Ascending aorta (tissue), 2 donors: ENCODE data around the gene GJA1. TPM values are rescaled to one million over a fixed set of nuclear protein-coding genes. Genes with fewer than 3 reads are reported as not detected.
"Not testable (repeated sequence)": the region's sequence is repeated elsewhere in the genome, so short reads cannot be mapped to it uniquely, and the experiment has no call there.

Experiments
- DNase-seq, 2 donors: peaks; one replicate each; pipeline ENCODE4 v3.0.0-alpha.2; 2019; ENCODE audit warnings: low spot score in 2 of 2
- H3K27ac ChIP-seq, 2 donors: fragments of 200-600 bp; sonication (generic); one replicate each; pipeline ENCODE4 v1.5.1; 2016 to 2017; ENCODE audit warnings: mild to moderate bottlenecking in 1 of 2
- H3K27me3 ChIP-seq: fragments of 200-600 bp; sonication (generic); one replicate; pipeline ENCODE4 v1.5.1; 2017
- H3K36me3 ChIP-seq, 2 donors: fragments of 200-600 bp; sonication (generic); one replicate each; pipeline ENCODE4 v1.5.1; 2016
- H3K4me1 ChIP-seq, 2 donors: fragments of 200-600 bp; sonication (generic); one replicate each; pipeline ENCODE4 v1.5.1; 2016 to 2017; ENCODE audit warnings: mild to moderate bottlenecking in 1 of 2
- H3K4me3 ChIP-seq, 2 donors: fragments of 200-600 bp; sonication (generic); one replicate each; pipeline ENCODE4 v1.5.1; 2016 to 2017; ENCODE audit warnings: mild to moderate bottlenecking in 1 of 2
- H3K9me3 ChIP-seq, 2 donors: fragments of 200-600 bp; sonication (generic); one replicate each; pipeline ENCODE4 v1.5.1; 2016
- CTCF ChIP-seq, 3 experiments: fragments of 200-600 bp in 2 of 3; fragments of 450-650 bp in 1 of 3; sonication (generic) in 2 of 3; IDR thresholded peaks; one replicate each; pipeline ENCODE4 v1.5.1; 2016 to 2019; ENCODE audit warnings: antibody characterized with exemption in 3 of 3, mild to moderate bottlenecking in 1 of 3, moderate library complexity in 1 of 3
- intact Hi-C: fragments of 100-400 bp; cut with DNase I; formaldehyde crosslinking; loops from one replicate; pipeline ENCODE4 v1.15.1; 2023
- total RNA-seq: library from RNA; depleted of rRNA; stranded (reverse); fragments of >200 nt; gene quantifications from one replicate; pipeline ENCODE4 v1.1.0, GENCODE V29; 2016

Gene GJA1
- total RNA-seq, 1 donor from 2014 or later, result 85.0 TPM

- Histone ChIP-seq H3K27me3 (no peaks in the 10 kb centered on the region), H3K9me3 (no peaks in the 10 kb centered on the region), H3K4me3 (peak overlapping the region in 1 of 2 donors; percentile 36), H3K27ac (peak overlapping the region; percentile 51 to 87), H3K4me1 (peaks cover 8 to 13% of the 10 kb centered on the region in 2 donors), H3K36me3 (peaks cover 26 to 43% of the 10 kb centered on the region in 2 donors)
- DNase-seq, result no peak
- intact Hi-C loops, result no loop called here
- TF ChIP-seq CTCF (IDR thresholded peaks at IDR 0.05), result no peak
Observed at GRCh38 chr6:121443971-121444541, 8.6 kb downstream of the GJA1 start.

GRCh38 chr6:121446705-121447104 is 11.3 kb downstream of the GJA1 start:
- H3K9me3 ChIP-seq, intact Hi-C loops, H3K4me3 ChIP-seq, H3K27me3 ChIP-seq, DNase-seq: not testable (repeated sequence)
- H3K36me3 ChIP-seq, result peaks cover 34 to 57% of the 10 kb centered on the region in 2 donors
- H3K4me1 ChIP-seq, result peaks cover 8 to 10% of the 10 kb centered on the region in 2 donors
- peak overlapping the region in 1 of 2 donors; percentile 13 for H3K27ac ChIP-seq

DNA sequence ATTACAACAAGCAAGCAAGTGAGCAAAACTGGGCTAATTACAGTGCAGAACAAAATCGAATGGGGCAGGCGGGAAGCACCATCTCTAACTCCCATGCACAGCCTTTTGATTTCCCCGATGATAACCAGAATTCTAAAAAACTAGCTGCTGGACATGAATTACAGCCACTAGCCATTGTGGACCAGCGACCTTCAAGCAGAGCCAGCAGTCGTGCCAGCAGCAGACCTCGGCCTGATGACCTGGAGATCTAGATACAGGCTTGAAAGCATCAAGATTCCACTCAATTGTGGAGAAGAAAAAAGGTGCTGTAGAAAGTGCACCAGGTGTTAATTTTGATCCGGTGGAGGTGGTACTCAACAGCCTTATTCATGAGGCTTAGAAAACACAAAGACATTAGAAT is 12.3 kb downstream of the GJA1 start:
- H3K27me3 ChIP-seq, intact Hi-C loops, H3K27ac ChIP-seq, H3K9me3 ChIP-seq, DNase-seq: not testable (repeated sequence)
- H3K36me3 ChIP-seq, result peaks cover 34 to 57% of the 10 kb centered on the region in 2 donors
- H3K4me1 ChIP-seq, result peaks cover 4 to 10% of the 10 kb centered on the region in 2 donors
- peak overlapping the region in 1 of 2 donors; percentile 20 for H3K4me3 ChIP-seq

DNA sequence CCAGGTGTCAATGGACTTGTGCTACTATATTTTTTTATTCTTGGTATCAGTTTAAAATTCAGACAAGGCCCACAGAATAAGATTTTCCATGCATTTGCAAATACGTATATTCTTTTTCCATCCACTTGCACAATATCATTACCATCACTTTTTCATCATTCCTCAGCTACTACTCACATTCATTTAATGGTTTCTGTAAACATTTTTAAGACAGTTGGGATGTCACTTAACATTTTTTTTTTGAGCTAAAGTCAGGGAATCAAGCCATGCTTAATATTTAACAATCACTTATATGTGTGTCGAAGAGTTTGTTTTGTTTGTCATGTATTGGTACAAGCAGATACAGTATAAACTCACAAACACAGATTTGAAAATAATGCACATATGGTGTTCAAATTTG is 13.1 kb downstream of the GJA1 start:
- H3K4me3 ChIP-seq, DNase-seq, H3K27ac ChIP-seq, intact Hi-C loops, H3K27me3 ChIP-seq, H3K9me3 ChIP-seq: not testable (repeated sequence)
- Histone ChIP-seq H3K36me3 (peaks cover 34 to 57% of the 10 kb centered on the region in 2 donors), H3K4me1 (peaks cover 0 to 13% of the 10 kb centered on the region in 2 donors)

GRCh38 chr6:121449331-121449730 is 13.9 kb downstream of the GJA1 start:
- Histone ChIP-seq H3K27ac (no peak overlapping the region), H3K36me3 (peaks cover 34 to 57% of the 10 kb centered on the region in 2 donors), H3K9me3 (no peaks in the 10 kb centered on the region), H3K4me3 (no peak overlapping the region), H3K4me1 (peaks cover 0 to 10% of the 10 kb centered on the region in 2 donors), H3K27me3 (no peaks in the 10 kb centered on the region)
- TF ChIP-seq CTCF (IDR thresholded peaks at IDR 0.05), result no peak
- no peak for DNase-seq
- intact Hi-C loops, result no loop called here

GRCh38 chr6:121450242-121450641 is 14.8 kb downstream of the GJA1 start:
- Histone ChIP-seq H3K4me1 (peaks cover 0 to 6% of the 10 kb centered on the region in 2 donors), H3K4me3 (no peak overlapping the region), H3K27ac (no peak overlapping the region), H3K27me3 (no peaks in the 10 kb centered on the region), H3K9me3 (no peaks in the 10 kb centered on the region), H3K36me3 (peaks cover 30 to 50% of the 10 kb centered on the region in 2 donors)
- no peak for DNase-seq
- intact Hi-C loops, result no loop called here
- TF ChIP-seq CTCF (IDR thresholded peaks at IDR 0.05), result no peak

DNA sequence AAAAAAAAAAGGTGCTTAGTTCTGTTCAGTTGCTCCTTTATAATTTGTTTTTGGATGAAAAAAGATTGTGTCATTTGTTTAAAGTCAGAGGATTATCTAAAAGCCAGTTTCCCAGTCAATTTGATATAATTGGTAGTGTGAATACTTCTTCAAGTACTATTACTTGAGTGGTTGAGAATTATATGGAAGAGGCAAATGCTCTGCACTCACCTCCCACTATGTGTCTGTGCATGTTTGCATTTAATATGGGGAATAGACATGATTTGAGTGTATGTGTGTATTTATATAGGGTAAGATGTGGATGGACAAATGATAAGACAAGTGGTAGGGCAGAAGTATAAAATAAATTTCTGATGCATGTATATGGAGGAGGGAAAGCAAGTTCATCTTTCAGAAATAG is 15.8 kb downstream of the GJA1 start:
- Histone ChIP-seq H3K27ac (no peak overlapping the region), H3K4me1 (peaks cover 0 to 6% of the 10 kb centered on the region in 2 donors), H3K4me3 (no peak overlapping the region), H3K36me3 (peaks cover 29 to 40% of the 10 kb centered on the region in 2 donors), H3K9me3 (no peaks in the 10 kb centered on the region), H3K27me3 (no peaks in the 10 kb centered on the region)
- no peak for DNase-seq
- no peak for TF ChIP-seq CTCF (IDR thresholded peaks at IDR 0.05)
- intact Hi-C loops, result no loop called here
